HCT116 (cell line): ENCODE results near the gene OTOG. TPM values are rescaled to one million over a fixed set of nuclear protein-coding genes. Genes with fewer than 3 reads are reported as not detected.

ENCODE experiments used
- ATAC-seq: fragments of 200-7000 bp; cut with Tn5 transposase; 2 replicates; pipeline ENCODE4 v1.9.1; 2020; ENCODE audit warnings: mild to moderate bottlenecking, moderate library complexity
- BruUV-seq: library from RNA; stranded (reverse); fragments of 400-500 nt; replicated peaks from 2 replicates; lab custom pipeline; 2021; lab: Mats Ljungman, UMichigan
- CTCF ChIA-PET: fragments of 300-600 bp; sonication (Branson Sonifier 250); formaldehyde crosslinking; loops from one replicate; lab custom pipeline; 2021; ENCODE audit warnings: antibody characterized with exemption; lab: Charles Lee
- POLR2A ChIA-PET: fragments of 300-600, 350-600 bp; sonication (Branson Sonifier 250); formaldehyde crosslinking; loops from one replicate; lab custom pipeline; 2021; ENCODE audit warnings: antibody characterized with exemption; lab: Charles Lee
- RAD21 ChIA-PET, 2 experiments: fragments of 300-600 bp; sonication (Branson Sonifier 250); formaldehyde crosslinking; loops; one replicate each; lab custom pipeline; 2023; ENCODE audit warnings: low total read pairs in 2 of 2; ENCODE audit not compliant: uncharacterized antibody in 2 of 2, unreplicated experiment in 2 of 2, low non-redundant PET in 1 of 2; lab: Charles Lee
- DNase-seq: peaks from one replicate; pipeline ENCODE4 v3.0.0-alpha.2; 2010; ENCODE audit warnings: low read depth, low spot score
- H2AFZ ChIP-seq: fragments of 200-600 bp; shearing (Covaris generic), sonication (generic); 2 replicates; pipeline ENCODE4 v1.6.1; 2017; ENCODE audit warnings: low read depth, mixed run types, mixed read lengths, antibody characterized with exemption, low read length; ENCODE audit not compliant: poor library complexity, severe bottlenecking
- H3K27ac ChIP-seq: 2 replicates; pipeline ENCODE4 v1.5.1; 2012; ENCODE audit warnings: low read depth, low read length
- H3K27me3 ChIP-seq: fragments of 200-600 bp; sonication (generic); 2 replicates; pipeline ENCODE4 v1.6.1; 2016; ENCODE audit warnings: mixed run types, low read length, mixed read lengths; ENCODE audit not compliant: insufficient read depth
- H3K36me3 ChIP-seq, 2 experiments: fragments of 200-500 bp in 1 of 2; fragments of 200-600 bp in 1 of 2; sonication (Bioruptor generic) in 1 of 2; sonication (generic) in 1 of 2; 2 replicates each; pipeline versions ENCODE4 v1.5.1 to v1.6.1; 2014 to 2016; ENCODE audit warnings: low read length in 2 of 2, inconsistent platforms in 1 of 2, mixed read lengths in 1 of 2, mixed run types in 1 of 2; ENCODE audit not compliant: insufficient read depth in 2 of 2, control insufficient read depth in 1 of 2
- H3K4me1 ChIP-seq, 2 experiments: fragments of 200-600 bp in 1 of 2; sonication (generic) in 1 of 2; 2 replicates each; pipeline versions ENCODE4 v1.5.1 to v1.6.1; 2012 to 2017; ENCODE audit warnings: low read length in 2 of 2, inconsistent platforms in 1 of 2, mild to moderate bottlenecking in 1 of 2, mixed read lengths in 1 of 2, mixed run types in 1 of 2, moderate library complexity in 1 of 2; ENCODE audit not compliant: insufficient read depth in 2 of 2, control insufficient read depth in 1 of 2
- H3K4me2 ChIP-seq: fragments of 200-600 bp; sonication (generic); 2 replicates; pipeline ENCODE4 v1.6.1; 2017; ENCODE audit warnings: mixed run types, low read length, mixed read lengths
- H3K4me3 ChIP-seq, 2 experiments: fragments of 200-600 bp in 1 of 2; sonication (generic) in 1 of 2; replicated peaks in 1 of 2; 2 replicates each; pipeline ENCODE4 v1.5.1; 2011 to 2016; ENCODE audit warnings: low read length in 2 of 2, control low read depth in 1 of 2, low read depth in 1 of 2, mild to moderate bottlenecking in 1 of 2, mixed read lengths in 1 of 2, mixed run types in 1 of 2
- H3K79me2 ChIP-seq: fragments of 200-600 bp; sonication (generic); 2 replicates; pipeline ENCODE4 v1.6.1; 2017; ENCODE audit warnings: mild to moderate bottlenecking, mixed run types, low read length, moderate library complexity, mixed read lengths; ENCODE audit not compliant: insufficient read depth
- H3K9ac ChIP-seq: fragments of 200-600 bp; sonication (generic); 2 replicates; pipeline ENCODE4 v1.6.1; 2016; ENCODE audit warnings: low read length, mixed read lengths
- H3K9me2 ChIP-seq: fragments of 200-600 bp; sonication (generic), shearing (Covaris generic); 2 replicates; pipeline ENCODE4 v1.6.1; 2017; ENCODE audit warnings: mixed run types, mild to moderate bottlenecking, moderate library complexity; ENCODE audit not compliant: insufficient read depth
- H3K9me3 ChIP-seq, 2 experiments: fragments of 200-500 bp in 1 of 2; fragments of 200-600 bp in 1 of 2; sonication (Bioruptor generic) in 1 of 2; sonication (generic) in 1 of 2; 2 replicates each; pipeline ENCODE4 v1.6.1; 2014 to 2017; ENCODE audit warnings: low read length in 2 of 2, mixed read lengths in 2 of 2, inconsistent platforms in 1 of 2, low read depth in 1 of 2, mild to moderate bottlenecking in 1 of 2, mixed run types in 1 of 2, moderate library complexity in 1 of 2; ENCODE audit not compliant: control insufficient read depth in 1 of 2, insufficient read depth in 1 of 2
- H4K20me1 ChIP-seq: fragments of 200-600 bp; sonication (generic), shearing (Covaris generic); 2 replicates; pipeline ENCODE4 v1.6.1; 2017; ENCODE audit warnings: mixed run types, mild to moderate bottlenecking, moderate library complexity; ENCODE audit not compliant: insufficient read depth
- CEBPB ChIP-seq: IDR thresholded peaks from 2 replicates; pipeline ENCODE4 v1.6.1; 2012; ENCODE audit warnings: low read depth
- ELF1 ChIP-seq: IDR thresholded peaks from 2 replicates; pipeline ENCODE4 v1.6.1; 2012; ENCODE audit warnings: low read depth, borderline replicate concordance
- FOSL1 ChIP-seq: IDR thresholded peaks from 2 replicates; pipeline ENCODE4 v1.6.1; 2012; ENCODE audit warnings: low read depth
- POLR2AphosphoS5 ChIP-seq: IDR thresholded peaks from 2 replicates; pipeline ENCODE4 v1.6.1; 2011; ENCODE audit warnings: mild to moderate bottlenecking, low read depth, low read length, moderate library complexity
- SIN3A ChIP-seq: IDR thresholded peaks from 2 replicates; pipeline ENCODE4 v1.6.1; 2012; ENCODE audit warnings: low read depth
- SP1 ChIP-seq: IDR thresholded peaks from 2 replicates; pipeline ENCODE4 v1.6.1; 2012; ENCODE audit warnings: low read depth
- SRF ChIP-seq: IDR thresholded peaks from 2 replicates; pipeline ENCODE4 v1.6.1; 2012; ENCODE audit warnings: low read depth
- ZNF274 ChIP-seq: fragments of 200-500 bp; sonication (Bioruptor generic); IDR thresholded peaks from 2 replicates; pipeline ENCODE4 v1.6.1; 2014; ENCODE audit warnings: mild to moderate bottlenecking, low read depth, low read length, inconsistent platforms
- intact Hi-C: fragments of 100-400 bp; cut with micrococcal nuclease; formaldehyde crosslinking; loops from 2 replicates; pipeline ENCODE4 v1.10.0; 2022
- total RNA-seq: library from RNA; stranded (reverse); gene quantifications from one replicate; pipeline ENCODE4 v1.2.1, GENCODE V29; 2021; ENCODE audit not compliant: unreplicated experiment
- TF ChIP-seq, protein P1 (sequence below): IDR thresholded peaks from 2 replicates; pipeline ENCODE4 v1.6.1; 2012

Gene OTOG
- total RNA-seq, 1 experiment from 2014 or later, result 0.07 TPM

DNA sequence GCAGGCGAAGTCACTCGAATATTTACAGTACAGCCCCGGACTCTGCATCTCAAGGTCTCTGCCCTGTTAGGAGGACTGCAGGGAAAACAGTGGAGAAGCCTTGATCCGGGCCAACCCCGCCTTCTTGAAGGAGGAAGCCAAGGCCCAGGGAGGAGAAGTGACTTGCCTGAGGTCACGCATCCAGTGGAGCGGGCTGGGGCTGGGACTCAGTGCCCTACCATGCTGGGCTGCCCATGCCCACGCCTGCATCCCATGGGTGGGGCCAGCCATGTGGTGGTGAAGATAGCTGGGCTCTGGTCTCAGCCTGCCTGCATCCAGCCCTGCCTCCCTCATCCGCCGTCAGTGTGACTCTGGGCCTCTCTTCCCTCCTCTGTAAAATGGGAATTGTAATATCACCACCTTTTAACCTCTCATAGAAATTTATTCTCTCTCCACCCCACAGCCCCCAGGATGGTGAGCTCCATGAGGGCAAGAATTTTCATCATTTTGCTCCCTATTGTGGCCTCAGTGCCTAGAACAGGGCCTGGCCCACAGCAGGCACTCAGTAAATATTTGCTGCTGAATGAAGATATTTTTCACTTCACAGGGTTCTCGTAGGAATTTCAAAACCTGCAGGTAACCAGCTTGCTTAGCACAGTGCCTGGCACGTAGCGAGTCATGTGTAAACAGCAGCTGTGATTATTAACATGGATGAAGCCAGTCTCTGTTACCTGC is 57.3 kb downstream of the OTOG start:
- TF ChIP-seq, protein P1, sequence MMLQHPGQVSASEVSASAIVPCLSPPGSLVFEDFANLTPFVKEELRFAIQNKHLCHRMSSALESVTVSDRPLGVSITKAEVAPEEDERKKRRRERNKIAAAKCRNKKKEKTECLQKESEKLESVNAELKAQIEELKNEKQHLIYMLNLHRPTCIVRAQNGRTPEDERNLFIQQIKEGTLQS, result no peak
- no peak for TF ChIP-seq CEBPB
- TF ChIP-seq SP1, result no peak
- no peak for TF ChIP-seq FOSL1
- no peak for TF ChIP-seq SIN3A
- H3K4me2 ChIP-seq, result no peak overlapping the region
- H3K27ac ChIP-seq, result no peak overlapping the region
- CTCF ChIA-PET, result interaction anchor here (1.3 kb wide), 1 partner anchor 126 kb away, joined by 4 read pairs; no protein-coding TSS in a partner anchor
- H3K9me2 ChIP-seq, result no peaks in the 10 kb centered on the region
- H3K36me3 ChIP-seq, result no peaks in the 10 kb centered on the region
- RAD21 ChIA-PET, result no interaction called here
- DNase-seq (no peak), ATAC-seq (no peak)
- no peak overlapping the region for H3K4me3 ChIP-seq
- H3K9ac ChIP-seq, result no peak overlapping the region
- H4K20me1 ChIP-seq, result no peaks in the 10 kb centered on the region
- no peaks in the 10 kb centered on the region for H3K79me2 ChIP-seq
- H2AFZ ChIP-seq, result no peak overlapping the region
- no peaks in the 10 kb centered on the region for H3K27me3 ChIP-seq
- no TSS peak for BruUV-seq
- POLR2A ChIA-PET, result no interaction called here
- H3K4me1 ChIP-seq, result peaks cover 0 to 7% of the 10 kb centered on the region in 2 experiments; a peak in 2 of 4 replicates
- no peaks in the 10 kb centered on the region for H3K9me3 ChIP-seq
- intact Hi-C loops, result no loop called here

DNA sequence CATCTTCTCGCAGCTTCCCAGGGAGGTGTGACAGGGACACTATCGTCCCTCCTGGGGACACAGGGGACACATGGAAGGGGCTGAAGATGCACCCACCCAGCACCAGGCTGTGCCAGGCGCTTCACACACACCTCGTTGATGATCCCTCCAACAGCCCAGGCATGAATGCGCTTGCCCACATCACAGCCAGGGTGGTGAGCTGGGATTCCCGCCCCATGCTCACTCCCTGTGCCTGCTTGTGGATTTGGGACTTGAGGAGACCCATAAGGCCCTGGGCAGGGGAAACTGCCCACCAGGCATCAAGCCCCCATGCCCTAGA is 57.8 kb downstream of the OTOG start:
- ATAC-seq, result no peak
- Histone ChIP-seq H3K4me3 (no peak overlapping the region), H4K20me1 (no peaks in the 10 kb centered on the region), H3K9me2 (no peaks in the 10 kb centered on the region), H3K27me3 (no peaks in the 10 kb centered on the region), H3K9ac (no peak overlapping the region), H2AFZ (no peak overlapping the region), H3K79me2 (no peaks in the 10 kb centered on the region), H3K4me1 (peaks cover 0 to 7% of the 10 kb centered on the region in 2 experiments; a peak in 2 of 4 replicates), H3K27ac (no peak overlapping the region), H3K36me3 (no peaks in the 10 kb centered on the region), H3K9me3 (no peaks in the 10 kb centered on the region), H3K4me2 (no peak overlapping the region)
- no TSS peak for BruUV-seq
- RAD21 ChIA-PET, result no interaction called here
- intact Hi-C loops, result no loop called here
- TF ChIP-seq SRF, result no peak
- no peak for TF ChIP-seq POLR2AphosphoS5
- TF ChIP-seq SIN3A, result no peak
- TF ChIP-seq ZNF274, result no peak
- no peak for TF ChIP-seq ELF1
- DNase-seq, result no peak
- POLR2A ChIA-PET, result no interaction called here
- CTCF ChIA-PET, result interaction anchor here (1.3 kb wide), 1 partner anchor 125 kb away, joined by 4 read pairs; no protein-coding TSS in a partner anchor
